HG03060 (cell line): ENCODE measurements around the gene CCDC83.
"Not testable (repeated sequence)": the region's sequence is repeated elsewhere in the genome, so short reads cannot be mapped to it uniquely, and the experiment has no call there.

Source experiments
- ATAC-seq: cut with Tn5 transposase; IDR thresholded peaks from one replicate; pipeline ENCODE4 v1.9.1; 2021; ENCODE audit warnings: low read depth, moderate number of reproducible peaks; ENCODE audit not compliant: unreplicated experiment

Gene CCDC83

DNA sequence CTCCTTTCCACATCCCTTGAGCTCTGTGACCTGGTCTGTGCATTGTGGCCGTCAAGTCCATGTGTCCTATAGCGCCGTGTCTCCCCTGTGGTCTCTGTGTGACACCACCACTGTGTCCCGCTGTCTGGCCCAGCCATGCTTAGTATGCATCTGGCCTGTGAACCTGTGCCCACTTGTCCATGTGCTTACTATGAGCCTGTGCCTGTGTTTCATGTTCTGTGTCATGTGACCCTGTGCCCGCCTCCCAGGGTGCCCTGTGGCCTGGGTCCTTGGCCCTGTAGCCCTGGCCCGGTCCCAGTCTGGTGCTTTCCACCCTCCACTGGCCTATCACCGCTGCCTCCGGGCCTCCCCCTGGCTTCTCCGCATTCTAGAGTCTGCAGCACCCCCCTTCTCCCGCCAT, 80.6 kb downstream of the CCDC83 start:
- ATAC-seq = no peak

DNA sequence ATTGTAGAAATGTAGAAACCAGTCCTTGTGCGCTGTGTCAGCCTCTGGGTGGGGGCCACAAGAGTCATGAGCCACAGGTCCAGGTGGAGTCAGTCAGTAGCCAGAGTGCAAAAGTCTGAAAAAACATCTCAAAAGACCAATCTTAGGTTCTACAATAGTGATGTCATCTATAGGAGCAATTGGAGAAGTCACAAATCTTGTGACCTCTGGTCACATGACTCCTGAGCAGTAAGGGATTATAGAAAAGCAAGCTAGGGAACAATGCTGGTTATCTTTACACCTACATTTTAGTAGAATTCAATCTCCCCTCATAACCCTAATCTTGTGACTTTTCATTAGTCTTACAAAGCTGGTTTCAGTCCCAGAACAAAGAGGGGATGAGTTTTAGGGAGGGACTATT, 82.7 kb downstream of the CCDC83 start:
- no peak for ATAC-seq

DNA sequence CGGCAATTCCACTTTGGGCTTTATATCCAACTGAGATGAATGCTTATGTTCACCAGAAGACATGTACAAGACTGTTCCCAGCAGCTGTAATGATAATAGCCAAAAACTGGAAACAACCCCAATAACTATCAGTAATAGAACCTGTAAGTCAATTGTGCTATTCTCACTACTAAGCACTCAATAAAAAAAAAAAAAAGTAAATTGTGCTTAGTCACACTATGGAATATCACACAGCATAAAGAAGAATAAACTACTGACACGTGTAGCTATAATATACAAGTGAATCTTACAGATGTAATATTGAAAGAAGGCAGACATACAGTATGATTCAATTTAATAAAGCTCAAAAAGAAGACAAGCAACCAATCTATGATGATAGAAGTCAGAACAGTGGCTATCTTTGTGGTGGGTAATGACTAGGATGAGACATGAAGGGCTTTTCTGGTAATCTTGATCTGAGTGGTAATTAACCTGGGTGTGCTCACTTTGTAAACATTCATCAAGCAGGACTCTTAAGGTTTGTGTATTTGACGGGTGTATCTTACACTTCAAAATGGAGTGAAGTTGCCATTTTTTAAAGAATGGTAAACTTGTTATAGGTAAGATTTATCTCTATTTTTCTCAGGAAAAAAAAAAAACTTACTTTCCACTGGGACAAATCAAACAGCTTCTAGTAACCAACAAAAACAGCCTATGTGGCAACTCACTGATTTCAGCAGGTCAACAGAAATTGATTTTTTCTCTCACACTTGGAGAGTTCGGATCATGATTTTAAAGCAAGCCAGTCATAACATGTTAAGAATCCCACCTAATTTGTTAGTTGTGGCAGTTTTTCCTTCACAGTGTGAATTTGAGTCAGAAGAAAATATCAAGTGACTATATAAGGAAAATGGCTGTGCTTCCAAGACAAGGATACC, 84.2 kb downstream of the CCDC83 start:
- no peak for ATAC-seq

DNA sequence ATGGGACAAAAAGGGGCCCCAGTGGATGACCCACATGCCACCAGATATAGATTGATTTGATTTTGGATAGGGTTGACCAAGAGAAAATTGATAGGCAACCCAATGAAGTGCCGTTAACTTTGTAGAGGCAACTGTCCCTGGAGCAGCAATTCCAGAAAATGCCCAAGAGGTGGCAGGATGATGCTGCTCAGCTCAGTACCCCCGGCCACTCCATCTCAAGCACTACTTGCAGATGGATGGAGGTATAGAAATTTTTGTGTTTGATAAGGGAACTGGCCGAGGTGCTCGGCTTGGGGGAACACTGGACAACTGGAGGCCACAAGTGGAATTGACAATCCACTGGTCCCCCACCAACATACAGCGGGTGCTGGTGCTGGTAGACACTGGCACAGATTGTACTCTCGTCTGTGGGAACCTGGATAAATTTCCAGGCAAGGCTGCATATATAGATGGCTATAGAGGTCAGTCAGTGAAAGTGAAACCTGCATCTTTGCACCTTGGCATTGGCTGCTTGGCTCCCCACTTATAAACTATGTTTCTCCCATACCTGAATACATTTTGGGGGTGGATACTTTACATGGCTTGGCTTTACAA, 86.3 kb downstream of the CCDC83 start:
- ATAC-seq = no peak

DNA sequence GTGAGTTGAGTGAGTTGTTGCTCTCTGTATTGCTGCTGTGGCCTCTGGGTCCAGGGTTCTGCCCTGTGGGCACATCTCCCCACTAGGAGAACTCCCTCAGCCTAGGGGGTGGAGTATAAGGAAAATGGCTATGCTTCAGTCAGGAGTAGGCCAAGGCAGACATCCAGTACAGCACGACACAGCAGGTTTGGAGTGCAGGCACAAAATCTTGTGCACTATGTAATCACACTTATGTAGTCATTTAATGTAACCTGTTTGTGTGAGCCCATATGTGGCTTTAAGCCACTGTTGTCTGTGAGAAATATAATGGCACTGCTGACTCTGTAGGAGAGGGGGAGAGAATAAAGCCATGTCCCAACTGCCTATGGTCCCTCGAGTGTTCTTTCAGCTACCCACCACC, 90.1 kb downstream of the CCDC83 start:
- no peak for ATAC-seq

DNA sequence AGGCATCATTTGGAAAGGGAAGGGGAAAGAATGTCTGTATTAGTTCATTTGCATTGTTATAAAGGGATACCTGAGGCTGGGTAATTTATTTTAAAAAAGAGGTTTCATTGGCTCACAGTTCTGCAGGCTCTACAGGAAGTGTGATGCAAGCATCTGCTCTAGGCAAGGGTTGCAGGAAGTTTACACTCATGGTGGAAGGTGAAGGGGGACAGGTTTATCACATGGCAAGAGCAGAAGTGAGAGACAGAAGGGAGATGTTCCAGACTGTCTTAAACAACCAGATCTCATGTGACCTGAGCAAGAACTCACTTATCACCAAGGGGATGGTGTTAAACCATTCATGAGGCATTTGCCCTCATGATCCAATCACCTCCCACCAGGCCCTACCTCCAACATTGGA, 90.6 kb downstream of the CCDC83 start:
- ATAC-seq = no peak

DNA sequence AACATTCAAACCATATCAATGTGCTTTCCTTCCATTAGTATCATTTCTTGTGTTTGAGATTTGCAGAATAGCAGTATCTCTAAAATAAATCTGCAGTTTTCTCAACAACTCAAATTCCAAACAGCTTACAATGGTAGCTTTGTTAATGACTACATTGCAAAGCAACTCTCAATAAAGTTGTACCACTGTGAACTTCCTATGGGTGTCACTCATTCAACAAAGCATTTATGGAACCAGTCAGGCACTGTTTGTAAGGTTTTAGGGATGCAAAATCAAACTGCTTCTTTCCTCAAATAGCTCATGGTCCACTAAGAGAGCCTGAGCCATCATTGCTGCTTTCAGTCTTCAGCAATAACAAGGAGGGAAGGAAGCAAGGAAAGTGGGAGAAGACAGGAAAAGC, 91.0 kb downstream of the CCDC83 start:
- ATAC-seq = no peak

DNA sequence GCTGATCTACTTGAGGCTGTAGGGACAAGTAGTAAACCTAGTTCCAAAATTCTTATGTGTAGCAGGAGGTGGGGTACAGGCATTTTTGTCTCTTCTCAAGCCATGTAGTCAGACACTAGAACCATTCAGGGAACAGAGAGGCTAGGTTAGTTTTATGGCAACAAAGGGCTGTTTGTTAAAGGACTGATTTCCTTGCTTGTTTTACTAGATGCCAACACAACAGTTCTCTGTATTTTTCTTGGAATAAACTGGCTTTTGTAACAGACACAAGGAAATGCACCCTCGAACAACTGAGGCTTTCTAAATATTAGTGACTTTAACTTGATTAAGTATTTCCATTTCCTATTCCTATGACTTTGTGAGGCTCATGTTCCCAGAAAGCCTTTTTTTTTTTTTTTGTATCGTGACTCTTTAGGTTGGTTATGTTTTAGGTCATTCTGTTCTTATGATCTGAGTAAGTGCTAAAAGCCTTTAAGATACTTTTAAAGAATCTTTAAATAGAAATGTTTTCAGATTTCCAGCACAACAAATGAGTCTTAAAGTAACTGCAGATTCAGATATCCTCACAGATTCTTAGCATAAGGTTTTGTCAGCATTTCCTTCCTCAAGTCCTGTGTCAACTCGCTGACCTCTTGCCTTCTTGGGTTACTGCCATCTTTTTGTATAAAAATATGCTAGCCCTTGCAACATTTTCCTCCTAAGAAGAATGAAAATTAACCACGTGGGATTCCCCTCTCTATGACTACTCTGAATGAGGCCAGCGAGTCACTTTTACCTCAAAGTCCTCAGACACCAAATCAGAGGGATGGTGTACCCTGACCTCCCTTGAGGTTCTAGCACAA, 92.5 kb downstream of the CCDC83 start:
- ATAC-seq = no peak

DNA sequence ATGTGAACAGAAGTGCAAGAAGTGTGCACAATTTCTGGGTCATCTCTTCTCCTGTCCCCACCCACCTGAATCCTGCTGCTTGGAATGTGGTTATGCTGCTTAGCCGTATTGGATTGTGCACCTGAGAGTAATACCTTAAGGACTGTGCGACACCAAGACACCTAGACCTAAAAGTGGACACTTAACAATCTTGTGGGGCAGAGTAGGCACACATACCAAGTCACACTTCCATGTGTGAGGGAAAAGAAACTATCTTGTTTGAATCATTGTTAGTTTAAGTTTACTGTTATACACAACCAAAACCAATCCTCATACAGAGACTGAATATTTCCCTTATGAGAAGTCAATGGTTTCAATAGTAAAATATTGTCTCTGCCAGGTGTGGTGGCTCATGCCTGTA, 93.7 kb downstream of the CCDC83 start:
- ATAC-seq = no peak

DNA sequence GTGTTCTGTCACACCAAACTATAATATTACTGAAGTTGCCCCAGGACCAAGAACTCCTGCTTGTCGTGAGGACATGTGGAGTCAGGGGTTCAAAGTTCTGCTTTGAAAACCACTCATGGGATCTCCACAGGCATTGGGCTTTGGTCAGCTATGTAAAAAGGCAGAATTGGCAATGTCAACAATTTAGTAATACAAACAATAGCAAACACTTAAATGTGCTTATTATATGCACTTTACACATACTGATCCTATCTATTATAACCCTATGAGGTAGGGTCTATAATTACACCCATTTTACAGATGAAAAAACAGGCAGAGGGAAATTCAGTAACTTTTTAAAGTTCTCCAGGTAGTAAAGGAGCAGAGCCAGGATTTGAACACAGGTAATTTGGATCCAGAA, 94.6 kb downstream of the CCDC83 start:
- no peak for ATAC-seq

DNA sequence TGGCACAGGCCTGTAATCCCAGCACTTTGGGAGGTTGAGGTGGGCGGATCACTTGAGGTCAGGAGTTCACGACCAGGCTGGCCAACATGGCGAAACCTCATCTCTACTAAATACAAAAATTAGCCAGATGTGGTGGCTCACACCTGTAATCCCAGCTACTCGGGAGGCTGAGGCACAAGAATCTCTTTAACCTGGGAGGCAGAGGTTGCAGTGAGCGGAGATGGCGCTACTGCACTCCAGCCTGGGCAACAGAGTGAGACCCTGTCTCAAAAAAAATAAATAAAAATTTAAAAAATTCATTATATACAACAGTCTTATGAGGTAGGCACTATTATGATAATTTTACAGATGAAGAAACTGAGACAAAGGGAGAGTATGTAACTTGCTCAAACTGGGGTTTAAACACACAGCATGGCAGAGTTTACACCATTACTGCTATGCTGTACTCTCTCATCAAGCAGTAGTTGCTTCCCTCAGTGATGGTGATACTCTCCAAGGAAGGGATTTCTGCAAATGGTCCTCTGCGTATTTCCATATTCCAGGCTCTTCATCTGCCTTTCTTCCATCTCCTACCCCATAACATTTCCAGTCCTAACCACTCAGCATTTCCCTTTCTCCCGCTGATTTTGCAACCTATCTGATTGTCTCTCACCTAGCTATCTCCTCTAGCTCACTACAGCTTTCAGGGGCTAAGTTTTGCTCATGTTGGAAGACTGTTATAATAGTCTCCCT, 95.3 kb downstream of the CCDC83 start:
- no peak for ATAC-seq

DNA sequence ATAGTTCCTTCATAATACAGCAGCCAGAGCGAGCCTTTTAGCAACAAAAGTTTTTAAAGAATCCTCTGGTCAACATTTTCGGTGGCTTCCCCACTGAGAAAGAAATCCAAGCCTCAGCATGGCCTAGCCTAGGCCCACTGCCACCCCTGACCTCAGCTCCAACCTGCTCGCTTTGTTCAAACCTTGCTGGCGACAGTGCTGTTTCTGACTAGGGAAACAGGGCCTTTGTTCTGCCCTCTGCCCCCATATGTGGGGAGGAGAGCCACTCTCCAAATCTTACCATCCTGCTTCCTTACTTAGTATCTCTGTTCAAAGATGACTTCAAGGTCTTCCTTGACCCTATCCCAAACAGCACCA, 95.8 kb downstream of the CCDC83 start:
- ATAC-seq = no peak

DNA sequence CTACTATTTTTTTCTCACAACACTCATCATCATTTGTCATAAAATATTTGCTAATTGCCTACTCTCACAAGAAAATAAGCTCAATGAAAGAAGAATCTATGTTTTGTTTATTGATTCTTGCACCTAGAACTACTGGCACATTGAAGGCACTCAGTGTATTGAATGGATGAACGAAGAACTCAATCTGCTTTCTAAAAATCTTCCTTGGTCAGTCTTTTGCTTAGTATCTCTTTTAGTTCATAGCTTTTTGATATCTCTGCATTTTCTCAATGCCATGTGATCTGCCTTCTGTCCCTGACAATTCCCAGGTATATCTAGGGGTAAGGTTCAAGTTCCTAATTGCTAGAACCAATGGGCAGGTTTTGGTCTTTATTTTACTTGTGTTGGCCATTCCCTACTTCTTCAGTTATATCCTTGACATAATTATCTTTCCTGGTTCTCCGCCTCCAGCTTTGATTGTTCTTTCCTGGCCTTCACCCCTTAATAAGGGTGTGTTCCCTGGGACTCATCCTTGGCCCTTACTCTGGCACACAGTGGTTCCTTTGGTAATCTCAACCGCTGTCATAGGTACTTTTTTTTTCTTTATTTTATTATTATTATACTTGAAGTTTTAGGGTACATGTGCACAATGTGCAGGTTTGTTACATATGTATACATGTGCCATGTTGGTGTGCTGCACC, 96.4 kb downstream of the CCDC83 start:
- ATAC-seq = no peak

DNA sequence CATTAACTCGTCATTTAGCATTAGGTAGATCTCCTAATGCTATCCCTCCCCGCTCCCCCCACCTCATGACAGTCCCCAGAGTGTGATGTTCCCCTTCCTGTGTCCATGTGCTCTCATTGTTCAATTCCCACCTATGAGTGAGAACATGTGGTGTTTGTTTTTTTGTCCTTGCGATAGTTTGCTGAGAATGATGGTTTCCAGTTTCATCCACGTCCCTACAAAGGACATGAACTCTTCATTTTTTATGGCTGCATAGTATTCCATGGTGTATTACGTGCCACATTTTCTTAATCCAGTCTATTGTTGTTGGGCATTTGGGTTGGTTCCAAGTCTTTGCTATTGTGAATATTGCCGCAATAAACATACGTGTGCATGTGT, 96.9 kb downstream of the CCDC83 start:
- not testable (repeated sequence) for ATAC-seq

DNA sequence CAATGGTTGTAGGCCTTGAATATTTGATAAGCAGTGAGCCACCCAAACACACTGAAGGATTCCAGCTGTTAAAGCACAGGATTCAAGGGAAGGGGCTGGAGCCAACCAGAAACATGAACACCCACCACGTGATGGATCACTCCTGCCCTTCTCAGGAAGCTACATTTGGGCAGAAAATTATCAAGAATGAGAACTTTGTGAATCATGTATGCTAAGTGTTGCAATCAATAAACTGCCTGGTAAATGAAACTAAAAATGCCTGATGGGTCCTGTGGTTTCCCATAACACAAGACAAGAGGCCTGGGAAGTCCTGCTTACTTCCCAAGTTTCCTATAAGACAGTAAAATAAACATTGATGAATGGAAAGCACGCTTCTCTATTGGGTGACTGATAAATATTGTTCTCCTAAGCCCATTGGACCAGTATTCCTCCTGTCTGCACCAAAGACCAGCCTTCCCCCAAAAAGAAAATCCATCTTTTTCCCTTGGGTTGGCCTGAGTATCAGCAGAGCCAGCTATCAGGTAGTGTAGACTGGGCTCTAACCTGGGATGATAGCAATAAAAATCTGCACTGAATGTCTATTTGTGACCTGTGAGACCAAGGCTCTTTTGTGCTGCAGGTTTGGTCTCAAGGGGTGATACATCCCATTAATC, 98.4 kb downstream of the CCDC83 start:
- ATAC-seq = no peak

DNA sequence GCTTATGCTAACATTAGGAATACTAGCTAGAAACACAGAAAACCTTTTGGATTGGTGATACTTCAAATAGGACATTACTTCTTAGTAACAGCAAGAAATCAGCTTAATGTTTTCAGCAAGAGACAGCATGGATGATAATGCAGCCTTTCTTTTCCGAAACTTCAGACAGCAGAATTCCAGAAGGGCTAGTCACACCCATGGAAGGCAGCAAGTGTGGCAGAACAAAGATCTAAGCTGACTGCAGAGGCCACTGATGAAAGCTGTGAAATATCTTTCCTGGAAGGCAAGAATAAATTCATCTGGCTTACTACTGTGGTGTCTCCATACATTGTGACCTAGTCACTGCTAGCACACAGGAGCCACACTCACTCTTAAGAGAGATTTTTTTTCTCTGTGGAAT, 100.3 kb downstream of the CCDC83 start:
- no peak for ATAC-seq

DNA sequence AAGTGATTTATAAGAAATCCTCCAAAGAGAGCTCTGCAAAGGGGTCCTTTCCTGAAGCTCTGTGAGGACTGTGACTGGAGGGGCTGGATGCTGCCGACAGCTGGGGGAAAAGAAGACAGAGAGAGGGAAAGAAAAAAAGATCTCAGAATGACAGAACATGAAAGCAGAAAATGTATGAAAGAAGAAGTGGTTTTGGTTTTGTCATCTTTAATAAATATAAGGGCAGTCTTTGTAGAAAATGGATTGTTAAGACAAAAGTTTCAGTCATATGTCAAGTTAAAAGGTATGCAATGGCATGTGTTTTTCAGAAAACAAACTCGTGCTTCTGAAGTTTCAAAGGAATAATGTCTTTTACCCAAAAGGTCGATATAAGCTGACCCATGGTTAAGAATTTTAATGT, 105.5 kb downstream of the CCDC83 start:
- no peak for ATAC-seq

DNA sequence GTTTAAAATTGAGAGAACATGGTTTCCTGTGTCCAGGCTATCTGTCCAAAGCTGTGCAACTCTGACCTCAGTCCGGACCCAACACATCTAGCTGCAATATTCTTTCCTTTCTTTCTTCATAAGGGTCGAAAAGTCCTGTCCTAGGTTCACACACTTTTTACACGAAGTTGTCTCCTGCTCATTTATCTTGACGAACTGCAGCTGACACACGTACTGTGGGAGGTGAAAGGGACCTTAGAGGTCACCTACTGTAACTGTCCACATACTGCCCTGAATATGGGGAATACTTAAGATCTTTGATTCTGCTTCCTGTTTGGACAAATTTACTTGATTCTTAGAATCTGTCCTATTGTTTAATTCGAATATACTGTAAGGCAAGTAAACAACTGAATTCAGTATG, 105.9 kb downstream of the CCDC83 start:
- no peak for ATAC-seq

DNA sequence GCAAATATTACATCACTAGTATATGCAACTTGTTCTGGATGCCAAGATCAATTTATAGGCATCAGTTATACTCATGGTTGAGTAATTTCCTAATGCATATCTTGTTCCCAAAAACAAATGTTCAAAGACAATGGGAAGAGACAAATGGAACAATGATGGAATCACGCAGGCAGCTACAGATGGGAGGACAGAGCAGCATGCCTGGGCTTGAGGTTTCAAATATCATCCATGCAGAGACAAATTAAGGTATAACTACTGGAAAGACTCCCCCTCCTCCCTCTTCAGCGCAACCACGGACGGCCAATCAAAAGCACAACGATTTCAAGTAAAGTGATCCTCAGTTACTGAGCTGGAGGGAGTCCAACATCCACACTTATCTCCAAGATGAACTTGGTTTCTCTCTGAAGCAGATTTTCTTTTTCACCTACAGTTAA, 106.8 kb downstream of the CCDC83 start:
- no peak for ATAC-seq

DNA sequence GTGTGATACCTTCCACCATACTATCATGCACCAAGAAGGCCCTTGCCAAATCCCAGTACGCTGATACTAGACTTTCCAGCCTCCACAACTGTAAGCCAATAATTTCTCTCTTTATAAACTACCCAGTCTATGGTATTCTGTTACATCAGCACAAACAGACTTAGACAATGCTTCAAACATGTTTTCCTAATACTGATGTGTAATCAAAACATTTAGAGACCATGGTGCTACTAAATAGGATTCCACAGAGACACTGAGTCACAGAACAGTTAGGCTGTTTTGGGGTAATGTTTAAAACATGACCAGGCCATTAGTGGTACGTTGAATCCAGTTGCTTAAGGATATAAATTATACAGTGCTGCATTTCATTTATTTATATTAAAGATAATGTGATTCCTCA, 110.0 kb downstream of the CCDC83 start:
- ATAC-seq = no peak
